Bronchial epithelial cell (primary cell): ENCODE data around the gene AADACL4. TPM values are rescaled to one million over a fixed set of nuclear protein-coding genes. Genes with fewer than 3 reads are reported as not detected.
A peak's percentile ranks its signal among the peaks of the same experiment; 100 is the strongest.

ENCODE experiments used
- DNase-seq: peaks from one replicate; pipeline ENCODE4 v3.0.0-alpha.2; 2010; ENCODE audit warnings: low read depth
- FAIRE-seq: peaks from 2 replicates; lab custom pipeline; 2011; peaks lifted over from hg19 to GRCh38; lab: Jason Lieb, UNC
- H3K27me3 ChIP-seq: 2 replicates; pipeline ENCODE4 v1.5.1; 2011; ENCODE audit warnings: low read length; ENCODE audit not compliant: control insufficient read depth, insufficient read depth
- H3K36me3 ChIP-seq: 2 replicates; pipeline ENCODE4 v1.5.1; 2011; ENCODE audit warnings: low read length; ENCODE audit not compliant: control insufficient read depth, insufficient read depth
- H3K4me3 ChIP-seq: 2 replicates; pipeline ENCODE4 v1.5.1; 2011; ENCODE audit warnings: mild to moderate bottlenecking, low read depth, low read length, control low read depth
- CTCF ChIP-seq: IDR thresholded peaks from 2 replicates; pipeline ENCODE4 v1.5.1; 2011; ENCODE audit warnings: mild to moderate bottlenecking, moderate library complexity, low read length, control low read depth, inconsistent platforms; ENCODE audit not compliant: insufficient read depth, severe bottlenecking
- total RNA-seq: library from RNA; depleted of rRNA; stranded (reverse); fragments of >200 nt; gene quantifications from 2 replicates; pipeline ENCODE4 v1.2.1, GENCODE V29; 2014

The AADACL4 gene
- total RNA-seq, 1 donor from 2014 or later: not detected

GRCh38 chr1:12597792-12598191, 46.1 kb upstream of the AADACL4 start:
- Histone ChIP-seq H3K36me3 (peaks cover 4% of the 10 kb centered on the region), H3K27me3 (no peaks in the 10 kb centered on the region), H3K4me3 (no peak overlapping the region)
- TF ChIP-seq CTCF: no peak
- DNase-seq (no peak), FAIRE-seq (no peak)

DNA sequence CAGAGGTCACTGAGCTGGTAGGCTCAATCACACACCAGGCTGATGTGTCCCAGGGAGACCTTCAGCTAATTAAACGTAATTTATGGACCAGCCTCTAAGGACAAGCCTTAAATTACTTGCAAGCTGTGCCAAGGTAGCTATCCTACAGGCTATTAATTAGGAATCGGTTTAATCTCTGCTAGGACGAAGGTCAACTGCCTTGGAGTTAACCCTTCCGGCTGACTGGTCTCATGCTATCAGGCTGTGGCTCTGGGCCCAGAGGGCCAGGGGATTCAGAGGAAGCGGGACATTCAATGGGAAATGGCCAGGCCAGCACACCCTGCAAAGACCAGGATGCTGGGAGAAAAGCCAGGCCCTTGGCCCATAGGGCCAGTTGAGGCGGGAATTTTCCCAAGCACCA, 44.9 kb upstream of the AADACL4 start:
- no peak for FAIRE-seq
- H3K27me3 ChIP-seq: no peaks in the 10 kb centered on the region

GRCh38 chr1:12599657-12600056, 44.2 kb upstream of the AADACL4 start:
- TF ChIP-seq CTCF: no peak
- FAIRE-seq: no peak
- DNase-seq: no peak
- Histone ChIP-seq H3K4me3 (no peak overlapping the region), H3K36me3 (peaks cover 5% of the 10 kb centered on the region), H3K27me3 (no peaks in the 10 kb centered on the region)

More for the DNA sequence above, 44.9 kb upstream of the AADACL4 start:
- DNase-seq: no peak
- Histone ChIP-seq H3K4me3 (no peak overlapping the region), H3K36me3 (peaks cover 5% of the 10 kb centered on the region)
- no peak for TF ChIP-seq CTCF

DNA sequence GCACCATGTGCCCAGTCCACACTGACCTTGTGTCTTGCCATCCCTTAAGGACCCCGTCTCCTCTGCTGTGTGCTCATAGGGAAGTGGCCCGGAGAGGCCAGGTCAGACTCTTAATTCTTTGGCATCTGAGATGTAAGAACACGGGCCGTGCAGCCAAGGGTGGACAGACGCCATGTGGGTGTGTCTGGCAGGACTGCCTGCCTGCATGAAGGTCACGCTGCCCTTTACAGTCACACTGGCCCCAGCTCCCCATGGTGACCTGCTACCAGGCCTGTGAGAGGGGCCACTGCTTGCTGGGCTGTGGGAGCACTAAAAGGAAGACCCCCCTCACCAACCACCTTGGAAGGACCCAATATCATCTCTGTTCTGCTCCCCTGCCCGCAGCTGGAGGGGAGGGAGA, 43.5 kb upstream of the AADACL4 start:
- TF ChIP-seq CTCF: no peak
- H3K4me3 ChIP-seq: no peak overlapping the region
- H3K36me3 ChIP-seq: peaks cover 6% of the 10 kb centered on the region
- FAIRE-seq: no peak
- no peak for DNase-seq
- H3K27me3 ChIP-seq: no peaks in the 10 kb centered on the region

DNA sequence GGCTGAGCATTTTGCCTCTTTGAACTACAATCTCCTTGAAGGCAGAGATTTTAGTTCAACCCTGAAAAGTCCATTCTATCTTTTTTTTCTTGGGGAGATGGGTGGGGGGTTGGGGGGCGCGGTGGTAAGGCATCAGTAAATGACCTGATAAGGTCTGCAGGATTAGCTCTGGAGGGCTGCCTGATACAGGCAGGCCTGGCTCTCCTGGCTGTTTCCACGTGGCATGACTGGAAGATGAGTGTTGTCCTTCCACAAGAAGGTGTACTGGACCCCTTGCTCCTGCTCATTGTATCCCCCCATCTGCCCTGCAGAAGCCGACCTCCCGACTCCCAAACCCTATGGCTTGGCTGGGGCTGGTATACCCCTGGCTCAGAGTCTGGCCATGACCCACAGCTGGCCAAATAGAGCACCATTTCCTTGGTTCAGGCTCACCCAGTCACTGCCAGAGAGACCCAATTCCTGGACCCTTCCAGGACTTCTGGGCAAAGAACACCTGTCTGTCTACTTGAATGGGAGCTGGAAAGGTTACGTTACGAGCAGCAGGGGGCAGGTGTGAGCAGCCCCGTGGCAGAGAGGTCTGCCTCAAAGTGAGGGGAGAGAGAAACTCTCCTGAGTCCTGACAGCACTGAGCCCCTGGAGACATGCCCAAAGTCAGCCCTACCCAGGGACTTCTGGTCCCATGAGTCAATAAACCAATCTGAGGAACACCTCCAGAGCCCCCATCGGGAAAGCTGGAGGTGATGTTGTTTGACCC, 42.8 kb upstream of the AADACL4 start:
- peaks cover 6% of the 10 kb centered on the region for H3K36me3 ChIP-seq
- no peaks in the 10 kb centered on the region for H3K27me3 ChIP-seq
- peak; percentile 45 for DNase-seq
- H3K4me3 ChIP-seq: no peak overlapping the region
- peak; percentile 75 for TF ChIP-seq CTCF
- peak; percentile 7 for FAIRE-seq
